Left lung (tissue), 10 donors: ENCODE measurements around the gene BLOC1S5. TPM values are rescaled to one million over a fixed set of nuclear protein-coding genes. Genes with fewer than 3 reads are reported as not detected.

Experiments used
- ATAC-seq: fragments of 200-7000 bp; cut with Tn5 transposase; one replicate; pipeline ENCODE4 v1.9.1; 2020; ENCODE audit warnings: moderate library complexity
- DNase-seq, 4 donors: peaks; one replicate each; pipeline ENCODE4 v3.0.0-alpha.2; 2013 to 2020
- H3K27ac ChIP-seq, 2 donors: fragments of 200-600 bp; sonication (generic) in 1 of 2; one replicate each; pipeline versions ENCODE4 v1.5.0 to v1.8.0; 2020 to 2021
- H3K27me3 ChIP-seq, 2 donors: fragments of 200-600 bp; sonication (generic) in 1 of 2; one replicate each; pipeline versions ENCODE4 v1.5.0 to v1.8.0; 2020 to 2021
- H3K36me3 ChIP-seq, 2 donors: fragments of 200-600 bp; sonication (generic) in 1 of 2; one replicate each; pipeline versions ENCODE4 v1.5.0 to v1.8.0; 2020 to 2021
- H3K4me1 ChIP-seq, 2 donors: fragments of 200-600 bp; one replicate each; pipeline ENCODE4 v1.8.0; 2021
- H3K4me3 ChIP-seq, 2 donors: fragments of 200-600 bp; sonication (generic) in 1 of 2; one replicate each; pipeline versions ENCODE4 v1.5.0 to v1.8.0; 2020 to 2021; ENCODE audit warnings: mild to moderate bottlenecking in 1 of 2
- H3K9me3 ChIP-seq, 2 donors: fragments of 200-600 bp; sonication (generic) in 1 of 2; one replicate each; pipeline versions ENCODE4 v1.5.0 to v1.8.0; 2020 to 2021
- intact Hi-C, 2 donors: fragments of 100-400 bp; cut with DNase I; formaldehyde crosslinking; loops; one replicate each; pipeline versions ENCODE4 v1.11.2 to v1.14.2; 2022
- polyA plus RNA-seq, 6 donors: library from polyadenylated mRNA; unstranded; fragments of 120-200 nt; gene quantifications; one replicate each; pipeline ENCODE4 v1.2.1, GENCODE V29; 2013; ENCODE audit not compliant: insufficient read length in 6 of 6
- total RNA-seq, 2 donors: library from RNA; stranded (reverse); fragmentation: NEBNext Ultra II Directional; extraction: Animal tissue kit (Norgen Biotek cat#: 25700); gene quantifications; one replicate each; pipeline ENCODE4 v1.2.1, GENCODE V29; 2021
- TF ChIP-seq, protein P1 (sequence below), 2 donors: fragments of 200-600 bp; sonication (generic) in 1 of 2; IDR thresholded peaks; one replicate each; pipeline versions ENCODE4 v1.5.0 to v1.8.0; 2021; ENCODE audit warnings: antibody characterized with exemption in 2 of 2
- donor health status: DM: no; HTN: yes; CAD: no.
- donor health status: DM: no; HTN: no; CAD: no.

Gene BLOC1S5
- total and polyA plus RNA-seq, 8 donors: 10.8 to 22.6 (median 18.7) TPM

DNA sequence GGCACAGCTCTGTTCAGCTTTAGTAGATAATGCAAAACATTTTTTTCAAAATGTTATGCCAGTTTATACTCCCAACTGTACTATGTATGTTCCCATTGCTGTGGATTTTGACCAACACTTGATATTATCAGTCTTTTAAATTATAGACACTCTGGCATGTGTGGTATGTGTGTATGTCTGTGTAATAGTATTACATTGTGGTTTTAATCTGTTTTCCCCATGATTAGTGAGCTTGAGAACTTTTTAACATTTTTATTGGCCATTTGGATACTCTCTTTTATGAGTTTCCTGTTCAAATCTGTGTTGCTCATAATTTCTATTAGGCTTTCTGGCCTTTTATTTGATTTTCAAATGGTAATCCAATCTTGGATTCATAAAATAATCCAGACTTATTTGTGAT is 84.4 kb downstream of the BLOC1S5 start:
- Histone ChIP-seq H3K4me1 (peaks cover 3 to 14% of the 10 kb centered on the region in 2 donors), H3K27me3 (peaks cover 0 to 14% of the 10 kb centered on the region in 2 donors), H3K27ac (no peak overlapping the region), H3K4me3 (no peak overlapping the region), H3K9me3 (no peaks in the 10 kb centered on the region), H3K36me3 (no peaks in the 10 kb centered on the region)
- DNase-seq (no peak), ATAC-seq (no peak)
- TF ChIP-seq, protein P1, sequence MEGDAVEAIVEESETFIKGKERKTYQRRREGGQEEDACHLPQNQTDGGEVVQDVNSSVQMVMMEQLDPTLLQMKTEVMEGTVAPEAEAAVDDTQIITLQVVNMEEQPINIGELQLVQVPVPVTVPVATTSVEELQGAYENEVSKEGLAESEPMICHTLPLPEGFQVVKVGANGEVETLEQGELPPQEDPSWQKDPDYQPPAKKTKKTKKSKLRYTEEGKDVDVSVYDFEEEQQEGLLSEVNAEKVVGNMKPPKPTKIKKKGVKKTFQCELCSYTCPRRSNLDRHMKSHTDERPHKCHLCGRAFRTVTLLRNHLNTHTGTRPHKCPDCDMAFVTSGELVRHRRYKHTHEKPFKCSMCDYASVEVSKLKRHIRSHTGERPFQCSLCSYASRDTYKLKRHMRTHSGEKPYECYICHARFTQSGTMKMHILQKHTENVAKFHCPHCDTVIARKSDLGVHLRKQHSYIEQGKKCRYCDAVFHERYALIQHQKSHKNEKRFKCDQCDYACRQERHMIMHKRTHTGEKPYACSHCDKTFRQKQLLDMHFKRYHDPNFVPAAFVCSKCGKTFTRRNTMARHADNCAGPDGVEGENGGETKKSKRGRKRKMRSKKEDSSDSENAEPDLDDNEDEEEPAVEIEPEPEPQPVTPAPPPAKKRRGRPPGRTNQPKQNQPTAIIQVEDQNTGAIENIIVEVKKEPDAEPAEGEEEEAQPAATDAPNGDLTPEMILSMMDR (IDR thresholded peaks at IDR 0.05): no peak
- intact Hi-C loops: no loop called here

DNA sequence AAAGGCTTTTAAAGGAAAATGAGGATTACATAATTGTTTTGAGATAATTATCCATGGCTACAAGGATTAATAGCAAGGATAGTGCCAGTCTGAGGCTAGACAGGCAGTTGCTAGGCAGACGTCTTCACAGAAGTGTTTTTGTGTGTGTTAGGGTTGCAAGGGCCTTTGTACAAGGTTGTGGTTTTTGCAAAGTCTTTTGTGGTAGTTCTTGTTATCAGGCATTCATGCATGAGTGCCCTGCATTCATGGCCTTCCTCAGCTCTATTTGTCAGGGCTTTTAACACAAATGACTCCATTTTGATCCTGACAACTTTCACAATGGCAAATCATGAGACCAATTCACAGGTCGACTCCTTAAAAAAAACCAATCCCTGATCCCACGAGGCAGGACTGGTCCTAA is 85.5 kb downstream of the BLOC1S5 start:
- Histone ChIP-seq H3K4me3 (no peak overlapping the region), H3K4me1 (peaks cover 6 to 22% of the 10 kb centered on the region in 2 donors), H3K36me3 (no peaks in the 10 kb centered on the region), H3K27me3 (peaks cover 0 to 23% of the 10 kb centered on the region in 2 donors), H3K27ac (no peak overlapping the region), H3K9me3 (no peaks in the 10 kb centered on the region)
- no peak for DNase-seq
- ATAC-seq: no peak
- intact Hi-C loops: no loop called here
- TF ChIP-seq, protein P1 (IDR thresholded peaks at IDR 0.05): no peak

DNA sequence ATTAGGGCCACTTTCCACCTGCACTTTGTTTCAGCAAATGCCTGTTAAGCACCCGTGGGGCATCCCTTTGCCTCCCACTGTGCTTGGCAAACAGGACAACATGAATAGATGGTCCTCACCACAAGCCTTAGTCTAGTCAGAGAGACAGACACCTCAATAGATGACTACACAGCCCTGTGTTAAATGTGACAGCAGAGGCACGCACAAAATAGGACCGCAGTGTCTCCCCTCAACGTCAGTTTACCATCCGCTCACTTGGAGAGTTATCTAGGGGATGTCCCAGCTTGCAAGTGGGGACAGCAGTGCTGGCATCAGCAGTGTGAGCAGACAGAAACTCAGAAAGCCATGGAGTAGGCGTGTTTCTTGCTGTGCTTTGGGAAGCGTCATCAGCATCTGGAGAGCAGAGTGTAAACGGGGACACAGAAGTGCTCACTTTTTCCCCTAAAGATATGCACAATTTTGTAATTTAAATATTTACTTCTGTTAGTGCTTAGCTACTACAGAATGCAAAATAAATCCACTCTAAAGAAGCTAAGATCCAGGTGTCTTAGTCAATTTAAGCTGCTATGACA is 87.6 kb downstream of the BLOC1S5 start:
- Histone ChIP-seq H3K9me3 (no peaks in the 10 kb centered on the region), H3K4me1 (peaks cover 6 to 22% of the 10 kb centered on the region in 2 donors), H3K27ac (peak overlapping the region in 1 of 2 donors; percentile 44), H3K27me3 (peaks cover 0 to 23% of the 10 kb centered on the region in 2 donors), H3K36me3 (no peaks in the 10 kb centered on the region), H3K4me3 (no peak overlapping the region)
- DNase-seq: no peak
- TF ChIP-seq, protein P1 (IDR thresholded peaks at IDR 0.05): no peak
- no peak for ATAC-seq
- intact Hi-C loops: no loop called here

DNA sequence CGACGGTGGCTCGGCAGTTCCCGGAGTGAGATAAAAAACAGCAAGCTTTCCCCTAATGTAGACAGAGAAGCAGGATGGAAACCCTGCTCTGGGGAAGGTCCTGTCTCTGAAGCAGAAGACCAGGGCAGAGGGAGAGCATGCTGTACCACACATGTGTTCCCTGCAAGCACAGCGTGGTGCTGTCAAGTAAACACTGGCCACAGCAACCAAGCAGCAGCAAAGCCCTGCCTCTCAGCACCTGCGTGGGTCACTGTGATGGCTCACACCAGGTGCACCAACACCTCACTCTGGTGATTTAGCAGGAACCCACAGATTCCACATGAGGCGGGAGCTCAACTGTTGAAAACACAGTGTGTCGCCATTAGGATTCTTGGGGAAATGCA is 88.4 kb downstream of the BLOC1S5 start:
- Histone ChIP-seq H3K4me1 (peaks cover 6 to 22% of the 10 kb centered on the region in 2 donors), H3K4me3 (no peak overlapping the region), H3K27me3 (peaks cover 0 to 23% of the 10 kb centered on the region in 2 donors), H3K27ac (peak overlapping the region; percentile 44 to 64), H3K9me3 (no peaks in the 10 kb centered on the region), H3K36me3 (no peaks in the 10 kb centered on the region)
- no peak for DNase-seq
- TF ChIP-seq, protein P1 (IDR thresholded peaks at IDR 0.05): no peak
- intact Hi-C loops: no loop called here
- peak; percentile 42 for ATAC-seq

DNA sequence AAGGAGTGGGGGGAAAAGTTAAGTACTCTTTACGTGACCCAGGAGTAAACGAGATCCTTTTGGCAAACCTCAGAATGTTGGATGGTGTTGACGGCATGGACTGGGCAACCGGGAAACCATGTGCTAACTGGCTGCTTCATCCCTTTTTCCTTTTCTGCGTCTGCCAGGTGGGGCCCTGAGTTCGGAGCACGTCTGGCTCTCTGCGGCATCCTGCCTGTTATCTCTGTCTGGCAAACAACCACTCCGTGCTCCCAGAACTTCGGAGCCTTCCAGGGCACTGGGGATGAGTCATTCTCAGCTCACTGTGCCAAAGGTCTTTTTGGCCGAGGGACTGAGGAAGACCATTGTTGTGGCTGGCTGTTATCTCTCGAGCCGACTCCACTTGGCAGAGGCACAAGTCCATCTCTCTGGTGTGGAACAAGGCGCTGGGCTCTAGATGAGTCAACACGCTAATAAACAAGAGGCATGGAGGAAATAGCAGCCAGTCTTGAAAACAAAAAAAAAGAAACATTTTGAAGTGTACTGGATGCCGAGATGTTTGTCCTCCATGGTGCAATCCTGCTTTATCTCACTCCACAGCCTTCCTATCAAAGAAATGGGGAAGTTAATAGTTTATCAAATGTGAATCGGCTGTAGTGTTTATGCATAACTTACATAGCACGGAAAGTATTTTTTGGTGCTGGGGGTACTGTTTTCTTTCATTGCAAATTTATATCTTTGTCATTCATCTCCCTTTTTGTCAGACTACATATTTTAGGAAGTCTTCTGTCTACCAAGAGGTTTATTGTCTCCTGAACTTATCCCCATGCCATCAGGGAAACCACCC is 89.0 kb downstream of the BLOC1S5 start:
- peak; percentile 84 for ATAC-seq
- peaks cover 6 to 22% of the 10 kb centered on the region in 2 donors for H3K4me1 ChIP-seq
- H3K9me3 ChIP-seq: peaks cover 0 to 2% of the 10 kb centered on the region in 2 donors
- H3K36me3 ChIP-seq: no peaks in the 10 kb centered on the region
- peak in 3 of 4 donors; percentile 31 to 69 (median 68) for DNase-seq
- H3K27ac ChIP-seq: peak overlapping the region; percentile 28 to 44
- peaks cover 0 to 23% of the 10 kb centered on the region in 2 donors for H3K27me3 ChIP-seq
- TF ChIP-seq, protein P1 (IDR thresholded peaks at IDR 0.05): no peak
- intact Hi-C loops: no loop called here
- no peak overlapping the region for H3K4me3 ChIP-seq
